HEK293 (cell line): ENCODE measurements around the gene UGCG.

Experiments used
- CTCF ChIA-PET: fragments of 350-600 bp; formaldehyde crosslinking; extraction: SDS; loops from one replicate; lab custom pipeline; 2021; ENCODE audit warnings: antibody characterized with exemption; lab: Yijun Ruan, JAX
- POLR2A ChIA-PET: fragments of 300-600 bp; formaldehyde crosslinking; extraction: SDS; loops from one replicate; lab custom pipeline; 2020; ENCODE audit warnings: antibody characterized with exemption, inconsistent platforms; lab: Yijun Ruan, JAX
- H3K27ac ChIP-seq: fragments of 200-500 bp; sonication (Bioruptor generic); 2 replicates; pipeline ENCODE4 v1.5.1; 2014; ENCODE audit warnings: low read depth, low read length, control low read depth, inconsistent platforms; ENCODE audit errors: extremely low read depth
- H3K36me3 ChIP-seq, 2 experiments: fragments of 200-500 bp in 1 of 2; sonication (Bioruptor generic) in 1 of 2; 1 replicate in 1 of 2; 2 replicates in 1 of 2; pipeline ENCODE4 v1.5.1; 2014 to 2017; ENCODE audit warnings: inconsistent platforms in 2 of 2, low read length in 2 of 2; ENCODE audit not compliant: control insufficient read depth in 2 of 2, insufficient read depth in 1 of 2
- H3K4me1 ChIP-seq: fragments of 200-500 bp; sonication (Bioruptor generic); 2 replicates; pipeline ENCODE4 v1.5.1; 2014; ENCODE audit warnings: mild to moderate bottlenecking, low read length, inconsistent platforms; ENCODE audit not compliant: control insufficient read depth, insufficient read depth
- H3K4me3 ChIP-seq: 2 replicates; pipeline ENCODE4 v1.5.1; 2011; ENCODE audit warnings: low read depth, mild to moderate bottlenecking, control low read depth, low read length, moderate library complexity
- H3K9me3 ChIP-seq: fragments of 200-500 bp; sonication (Bioruptor generic); 2 replicates; pipeline ENCODE4 v1.5.1; 2014; ENCODE audit warnings: low read depth, low read length, inconsistent platforms; ENCODE audit not compliant: control insufficient read depth, insufficient read depth
- BCL11B ChIP-seq: fragments of 450-650 bp; formaldehyde crosslinking; IDR thresholded peaks from 2 replicates; pipeline ENCODE4 v1.5.1; 2016; ENCODE audit warnings: low read depth, missing biosample characterization, missing genetic modification characterization
- KLF1 ChIP-seq: fragments of 450-650 bp; formaldehyde crosslinking; IDR thresholded peaks from 2 replicates; pipeline ENCODE4 v1.5.1; 2016; ENCODE audit warnings: missing biosample characterization, missing genetic modification characterization
- OSR2 ChIP-seq: fragments of 450-650 bp; formaldehyde crosslinking; IDR thresholded peaks from 2 replicates; pipeline ENCODE4 v1.5.1; 2016; ENCODE audit warnings: missing biosample characterization, missing genetic modification characterization
- REST ChIP-seq: fragments of 450-650 bp; formaldehyde crosslinking; IDR thresholded peaks from 2 replicates; pipeline ENCODE4 v1.5.1; 2016; ENCODE audit warnings: missing biosample characterization, missing genetic modification characterization
- TRIM28 ChIP-seq: IDR thresholded peaks from 2 replicates; pipeline ENCODE4 v1.6.1; 2011; ENCODE audit warnings: low read length, control low read depth, borderline replicate concordance
- WT1 ChIP-seq: fragments of 450-650 bp; formaldehyde crosslinking; IDR thresholded peaks from 2 replicates; pipeline ENCODE4 v1.5.1; 2016; ENCODE audit warnings: missing biosample characterization, missing genetic modification characterization
- ZNF112 ChIP-seq: fragments of 450-650 bp; formaldehyde crosslinking; IDR thresholded peaks from 2 replicates; pipeline ENCODE4 v1.5.0; 2017; ENCODE audit warnings: missing biosample characterization, missing genetic modification characterization
- ZNF2 ChIP-seq: fragments of 450-650 bp; formaldehyde crosslinking; IDR thresholded peaks from 2 replicates; pipeline ENCODE4 v1.5.1; 2016; ENCODE audit warnings: missing biosample characterization, missing genetic modification characterization
- ZNF366 ChIP-seq: fragments of 450-650 bp; formaldehyde crosslinking; conservative IDR thresholded peaks from 2 replicates; pipeline ENCODE4 v1.5.1; 2016; ENCODE audit warnings: missing biosample characterization, missing genetic modification characterization
- ZNF37A ChIP-seq: fragments of 450-650 bp; IDR thresholded peaks from 2 replicates; pipeline ENCODE4 v1.5.1; 2018; ENCODE audit warnings: missing biosample characterization, missing genetic modification characterization
- ZNF580 ChIP-seq: fragments of 450-650 bp; formaldehyde crosslinking; IDR thresholded peaks from 2 replicates; pipeline ENCODE4 v1.5.1; 2016; ENCODE audit warnings: missing biosample characterization, missing genetic modification characterization
- ZNF600 ChIP-seq: fragments of 450-650 bp; formaldehyde crosslinking; IDR thresholded peaks from 2 replicates; pipeline ENCODE4 v1.5.1; 2016; ENCODE audit warnings: missing biosample characterization, missing genetic modification characterization
- ZNF658 ChIP-seq: fragments of 450-650 bp; formaldehyde crosslinking; IDR thresholded peaks from 2 replicates; pipeline ENCODE4; 2016; ENCODE audit warnings: missing biosample characterization, missing genetic modification characterization
- ZNF704 ChIP-seq: fragments of 450-650 bp; formaldehyde crosslinking; IDR thresholded peaks from 2 replicates; pipeline ENCODE4 v1.5.1; 2016; ENCODE audit warnings: missing biosample characterization, missing genetic modification characterization
- ZXDB ChIP-seq: fragments of 450-650 bp; formaldehyde crosslinking; IDR thresholded peaks from 2 replicates; pipeline ENCODE4 v1.5.1; 2016; ENCODE audit warnings: missing biosample characterization, missing genetic modification characterization

Gene UGCG

GRCh38 chr9:111948951-111949350 lies 52.3 kb downstream of the UGCG start:
- POLR2A ChIA-PET = no interaction called here
- no peaks in the 10 kb centered on the region for H3K4me1 ChIP-seq
- CTCF ChIA-PET = interaction anchor here (0.6 kb wide), 1 partner anchor 1537 kb away, joined by 5 read pairs; no protein-coding TSS in a partner anchor
- H3K36me3 ChIP-seq = no peaks in the 10 kb centered on the region
- H3K27ac ChIP-seq = no peak overlapping the region
- no peak overlapping the region for H3K4me3 ChIP-seq
- TF ChIP-seq ZNF37A (tag by site-specific recombination) (no peak), ZNF2 (tag by site-specific recombination) (no peak), BCL11B (tag by site-specific recombination) (no peak), KLF1 (tag by site-specific recombination) (no peak), ZNF600 (no peak), WT1 (no peak)
- no peaks in the 10 kb centered on the region for H3K9me3 ChIP-seq

- Histone ChIP-seq H3K4me1 (no peaks in the 10 kb centered on the region), H3K4me3 (no peak overlapping the region), H3K36me3 (no peaks in the 10 kb centered on the region), H3K9me3 (no peaks in the 10 kb centered on the region), H3K27ac (no peak overlapping the region)
- ChIA-PET CTCF (no interaction called here), POLR2A (interaction anchor here (1.7 kb wide), 1 partner anchor 12 kb away, joined by 3 read pairs; no protein-coding TSS in a partner anchor)
- TF ChIP-seq OSR2 (no peak), ZNF366 (tag by site-specific recombination) (no peak), KLF1 (tag by site-specific recombination) (no peak), REST (tag by site-specific recombination) (no peak), TRIM28 (no peak), ZNF112 (tag by site-specific recombination) (no peak)
Measured at GRCh38 chr9:111949919-111950318, 53.3 kb downstream of the UGCG start.

GRCh38 chr9:111952559-111952958 lies 55.9 kb downstream of the UGCG start:
- Histone ChIP-seq H3K4me1 (no peaks in the 10 kb centered on the region), H3K27ac (no peak overlapping the region), H3K36me3 (no peaks in the 10 kb centered on the region), H3K9me3 (no peaks in the 10 kb centered on the region), H3K4me3 (no peak overlapping the region)
- ChIA-PET POLR2A (no interaction called here), CTCF (interaction anchor here (1.0 kb wide), 1 partner anchor 8 kb away, joined by 5 read pairs; no protein-coding TSS in a partner anchor)
- TF ChIP-seq ZNF580 (tag by site-specific recombination) = no peak

GRCh38 chr9:111953444-111953843 lies 56.8 kb downstream of the UGCG start:
- no peak overlapping the region for H3K27ac ChIP-seq
- CTCF ChIA-PET = no interaction called here
- H3K9me3 ChIP-seq = no peaks in the 10 kb centered on the region
- no peak overlapping the region for H3K4me3 ChIP-seq
- TF ChIP-seq ZNF704 (tag by site-specific recombination) = no peak
- no peak for TF ChIP-seq ZXDB (tag by site-specific recombination)
- TF ChIP-seq ZNF658 = no peak
- TF ChIP-seq, all 188 proteins: peak for 0
- no peaks in the 10 kb centered on the region for H3K4me1 ChIP-seq
- POLR2A ChIA-PET = no interaction called here
- H3K36me3 ChIP-seq = no peaks in the 10 kb centered on the region
